ENCODE data around the gene GALNT2.
A peak's percentile ranks its signal among the peaks of the same experiment; 100 is the strongest.

GALNT2 gene

DNA sequence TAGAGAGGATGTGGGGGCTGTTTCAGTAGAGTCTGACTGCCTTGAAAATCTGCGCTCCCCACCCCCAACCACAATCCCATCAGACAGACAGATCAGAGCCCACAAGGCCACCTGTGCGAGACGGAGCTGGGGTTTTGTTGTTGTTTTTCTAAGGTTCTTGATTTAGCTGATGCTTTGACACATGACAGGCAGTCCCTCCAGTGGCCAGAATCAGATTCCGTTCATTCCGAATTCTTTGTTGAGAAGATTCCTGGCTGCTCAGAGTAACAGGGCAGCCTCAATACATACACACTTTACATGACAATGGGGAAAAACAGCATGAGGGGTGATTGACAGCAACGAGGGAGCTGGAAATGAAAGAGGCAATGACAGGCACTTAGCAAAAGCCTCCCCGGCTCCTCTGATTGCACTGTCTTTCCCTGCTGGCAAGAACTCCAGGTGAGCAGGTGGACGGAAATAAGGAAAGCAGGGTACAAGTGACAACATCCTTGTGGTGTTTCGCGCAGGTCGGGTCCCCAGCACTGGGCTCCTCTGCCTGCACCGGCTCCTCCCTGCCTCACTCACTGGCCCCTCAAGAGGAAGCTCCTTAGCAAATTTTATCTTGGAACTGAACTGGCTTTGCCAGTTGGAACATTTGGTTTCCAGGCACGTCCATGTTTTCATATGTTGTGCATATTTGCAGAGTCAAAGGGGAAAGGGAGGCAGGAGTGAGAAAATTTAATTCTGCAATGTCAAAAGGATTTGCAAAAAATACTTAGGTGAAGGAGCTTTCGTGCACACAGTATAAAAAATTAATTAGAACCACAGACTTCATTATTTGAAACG lies 210.4 kb downstream of the GALNT2 start:
- TF ChIP-seq Cebpa-rat (IDR thresholded peaks at IDR 0.05), result no peak
- H3K4me2 ChIP-seq, result peak overlapping the region; percentile 96
- peak overlapping the region; percentile 10; the same call in 1 of the 2 replicates for H3K27ac ChIP-seq
- H3K9ac ChIP-seq, result no peak overlapping the region; the same call in 1 of the 2 replicates
- H3K9me3 ChIP-seq, result no peaks in the 10 kb centered on the region
- H3K4me3 ChIP-seq, result peak overlapping the region; percentile 1
- H4K20me1 ChIP-seq, result peaks cover 55% of the 10 kb centered on the region
- no peaks in the 10 kb centered on the region for H3K27me3 ChIP-seq
- H3K36me3 ChIP-seq, result peaks cover 70% of the 10 kb centered on the region
- peaks cover 86% of the 10 kb centered on the region for H3K4me1 ChIP-seq

DNA sequence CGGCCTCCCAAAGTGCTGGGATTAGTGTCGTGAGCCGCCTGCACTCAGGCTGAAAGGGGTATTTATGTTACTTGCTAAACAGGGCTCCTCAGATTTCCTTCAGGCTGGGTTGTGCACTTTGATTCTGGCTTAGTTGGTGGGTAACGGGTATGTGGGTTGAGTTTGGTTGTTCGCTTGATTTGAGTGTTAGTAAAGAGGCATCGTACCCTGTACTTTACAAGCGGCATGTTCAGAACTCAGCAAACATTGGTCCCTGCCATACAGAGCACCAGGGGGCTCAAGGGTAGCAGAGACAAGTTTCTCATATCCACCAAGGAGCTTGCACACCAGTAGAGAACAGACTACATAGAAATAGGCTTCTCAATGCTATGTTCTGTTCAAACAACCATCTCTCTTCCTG lies 211.3 kb downstream of the GALNT2 start:
- TF ChIP-seq Cebpa-rat (IDR thresholded peaks at IDR 0.05), result no peak
- H3K4me2 ChIP-seq, result peak overlapping the region; percentile 96
- H3K27me3 ChIP-seq, result no peaks in the 10 kb centered on the region
- H4K20me1 ChIP-seq, result peaks cover 46% of the 10 kb centered on the region
- peak overlapping the region; percentile 59 for H3K4me3 ChIP-seq
- H3K27ac ChIP-seq, result peak overlapping the region; percentile 81
- H3K9ac ChIP-seq, result peak overlapping the region; percentile 72
- H3K9me3 ChIP-seq, result no peaks in the 10 kb centered on the region
- peaks cover 70% of the 10 kb centered on the region for H3K36me3 ChIP-seq
- H3K4me1 ChIP-seq, result peaks cover 86% of the 10 kb centered on the region

DNA sequence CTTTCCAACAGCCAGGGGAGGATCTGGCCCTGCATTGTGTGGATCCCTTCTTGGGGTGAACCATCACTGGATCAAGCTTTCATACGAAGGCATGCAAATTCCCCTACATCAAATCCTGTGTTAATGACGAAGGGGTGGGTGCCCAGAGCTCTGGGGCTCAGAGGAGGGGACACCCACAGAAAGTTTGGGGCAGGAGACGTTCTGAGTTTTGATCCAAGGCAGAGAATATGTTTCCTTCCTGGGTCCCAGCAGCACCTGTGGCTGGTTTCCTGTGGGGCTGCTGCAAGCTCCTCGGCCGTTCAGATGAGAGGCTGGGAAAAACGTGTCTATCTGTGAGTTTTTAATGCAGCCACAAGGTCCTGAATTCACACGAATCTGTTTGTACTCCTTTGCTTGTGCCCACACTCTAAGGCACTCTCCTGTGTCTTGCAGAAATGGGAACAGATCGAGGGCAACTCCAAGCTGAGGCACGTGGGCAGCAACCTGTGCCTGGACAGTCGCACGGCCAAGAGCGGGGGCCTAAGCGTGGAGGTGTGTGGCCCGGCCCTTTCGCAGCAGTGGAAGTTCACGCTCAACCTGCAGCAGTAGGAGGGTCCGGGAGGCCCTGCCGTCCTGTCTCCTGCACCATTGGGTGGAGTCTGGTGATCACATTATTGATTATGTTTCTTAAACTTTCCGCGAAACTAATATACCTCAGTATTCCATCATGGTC lies 212.0 kb downstream of the GALNT2 start:
- Histone ChIP-seq H3K9ac (peak overlapping the region; percentile 72), H3K4me3 (peak overlapping the region; percentile 59), H3K9me3 (no peaks in the 10 kb centered on the region), H3K4me1 (peaks cover 86% of the 10 kb centered on the region), H3K27ac (peak overlapping the region; percentile 81), H3K27me3 (no peaks in the 10 kb centered on the region), H3K4me2 (peak overlapping the region; percentile 96), H4K20me1 (peaks cover 39% of the 10 kb centered on the region), H3K36me3 (peaks cover 70% of the 10 kb centered on the region)
- TF ChIP-seq Cebpa-rat (IDR thresholded peaks at IDR 0.05), result no peak

DNA sequence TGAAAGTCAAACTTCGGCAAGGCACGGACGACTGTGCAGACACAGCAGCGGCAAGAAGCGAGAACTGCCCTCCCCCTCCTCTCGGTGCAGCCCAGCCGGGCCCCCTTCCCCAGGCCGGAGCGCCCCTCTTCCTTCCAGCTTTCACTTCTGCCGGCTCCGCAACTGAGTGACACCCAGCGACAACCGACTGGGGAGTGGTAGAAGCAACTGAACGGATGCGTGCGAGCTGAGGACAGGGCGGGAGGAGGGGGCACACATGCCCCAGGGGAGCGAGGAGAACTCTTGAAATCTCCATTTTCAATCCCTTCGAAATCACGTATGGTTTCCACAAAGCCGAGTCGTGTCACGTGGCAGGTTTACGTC lies 212.5 kb downstream of the GALNT2 start:
- peak overlapping the region; percentile 72 for H3K9ac ChIP-seq
- peaks cover 34% of the 10 kb centered on the region for H4K20me1 ChIP-seq
- no peak for TF ChIP-seq Cebpa-rat (IDR thresholded peaks at IDR 0.05)
- H3K27me3 ChIP-seq, result no peaks in the 10 kb centered on the region
- peak overlapping the region; percentile 81 for H3K27ac ChIP-seq
- no peaks in the 10 kb centered on the region for H3K9me3 ChIP-seq
- H3K4me3 ChIP-seq, result peak overlapping the region; percentile 59
- H3K4me1 ChIP-seq, result peaks cover 86% of the 10 kb centered on the region
- H3K4me2 ChIP-seq, result peak overlapping the region; percentile 96
- H3K36me3 ChIP-seq, result peaks cover 70% of the 10 kb centered on the region

DNA sequence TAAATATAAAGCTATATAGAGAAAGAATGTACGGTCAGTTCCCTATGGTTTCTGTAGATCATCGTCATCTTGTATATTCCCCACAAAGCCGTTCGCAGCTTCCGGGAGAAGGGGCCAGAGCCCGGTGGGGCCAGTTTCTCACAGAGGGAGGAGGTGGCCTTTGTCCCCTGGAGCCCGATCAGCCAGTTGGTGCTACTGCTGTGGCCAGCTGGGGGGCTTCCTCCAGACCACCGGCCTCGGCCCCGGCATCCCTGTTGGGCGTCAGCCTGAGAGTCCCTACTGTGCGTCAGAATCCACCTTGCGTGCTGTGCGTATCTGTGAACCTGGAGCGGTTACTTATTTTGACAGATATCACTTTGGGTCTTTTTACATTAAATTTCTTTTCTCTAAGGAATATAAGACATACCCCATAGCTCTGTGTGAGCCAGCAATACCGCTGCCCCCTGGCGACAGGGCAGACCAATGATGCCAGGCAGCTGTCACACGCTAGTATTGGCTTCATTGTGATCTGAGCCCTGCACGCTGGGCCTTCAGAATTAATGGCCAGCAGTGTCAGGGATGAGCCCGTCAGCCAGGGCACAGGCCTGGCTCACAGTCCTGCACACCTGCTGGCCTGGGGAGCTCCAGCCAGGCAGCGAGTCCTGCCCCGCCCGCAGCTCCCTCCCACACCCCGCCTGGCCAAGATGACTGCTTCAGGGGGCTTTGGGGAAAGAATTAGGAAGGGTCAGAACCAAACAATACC lies 213.2 kb downstream of the GALNT2 start:
- Histone ChIP-seq H3K36me3 (peaks cover 68% of the 10 kb centered on the region), H3K9ac (peak overlapping the region; percentile 72; the same call in 1 of the 2 replicates), H4K20me1 (peaks cover 34% of the 10 kb centered on the region), H3K4me3 (peak overlapping the region; percentile 59; the same call in 1 of the 2 replicates), H3K9me3 (no peaks in the 10 kb centered on the region), H3K4me2 (peak overlapping the region; percentile 96), H3K27me3 (no peaks in the 10 kb centered on the region), H3K4me1 (peaks cover 90% of the 10 kb centered on the region), H3K27ac (peak overlapping the region; percentile 81)
- TF ChIP-seq Cebpa-rat (IDR thresholded peaks at IDR 0.05), result no peak

DNA sequence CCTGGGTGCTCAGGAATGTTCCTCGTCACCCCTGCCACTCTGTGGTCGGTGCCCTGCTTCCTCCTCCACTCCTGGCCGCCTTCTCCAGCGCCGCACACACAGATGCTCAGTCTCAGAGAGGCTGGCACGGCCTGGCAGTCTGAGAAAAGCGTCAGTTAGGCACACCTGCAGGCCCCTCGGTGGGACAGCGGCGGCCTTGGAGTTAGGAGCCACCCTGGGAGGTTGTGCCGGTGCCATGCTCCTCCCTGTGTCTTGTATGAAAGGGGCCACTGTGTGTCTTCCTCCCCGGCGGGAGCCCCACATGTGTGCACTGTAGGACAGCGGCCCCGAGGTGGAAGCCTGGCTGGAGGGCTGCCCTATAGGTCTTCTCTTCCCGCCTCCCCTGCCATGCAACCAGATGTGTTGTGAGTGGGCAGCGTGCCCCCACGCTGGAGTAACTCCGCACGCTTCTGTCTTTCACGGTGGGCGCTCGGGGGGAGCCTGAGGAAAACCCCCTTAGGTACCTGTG lies 213.9 kb downstream of the GALNT2 start:
- Histone ChIP-seq H3K9me3 (no peaks in the 10 kb centered on the region), H4K20me1 (peaks cover 34% of the 10 kb centered on the region), H3K4me2 (peak overlapping the region; percentile 96), H3K4me3 (no peak overlapping the region), H3K36me3 (peaks cover 67% of the 10 kb centered on the region), H3K4me1 (peaks cover 90% of the 10 kb centered on the region), H3K27ac (peak overlapping the region; percentile 81), H3K27me3 (no peaks in the 10 kb centered on the region), H3K9ac (peak overlapping the region; percentile 72; the same call in 1 of the 2 replicates)
- no peak for TF ChIP-seq Cebpa-rat (IDR thresholded peaks at IDR 0.05)

DNA sequence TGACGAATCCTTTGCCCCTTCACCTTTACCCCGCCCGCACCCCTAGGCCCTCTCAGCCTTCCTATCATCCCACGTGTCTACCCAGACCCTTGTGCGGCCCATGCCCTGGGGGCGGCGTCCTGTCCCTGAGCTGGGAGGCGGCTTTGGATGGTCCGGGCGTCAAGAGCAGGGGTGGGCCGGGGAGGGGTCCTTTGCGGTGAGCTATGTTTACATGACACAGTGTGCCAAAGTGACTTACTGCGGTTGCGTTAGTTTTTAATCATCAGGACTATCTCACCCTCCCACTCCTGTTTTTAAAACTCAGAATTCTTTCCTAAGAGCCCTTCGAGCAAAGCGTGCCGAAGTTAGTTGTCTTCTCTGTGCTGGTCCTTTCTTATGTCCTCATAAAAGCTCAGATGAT lies 214.5 kb downstream of the GALNT2 start:
- Histone ChIP-seq H3K27me3 (no peaks in the 10 kb centered on the region), H3K27ac (peak overlapping the region; percentile 81; the same call in 1 of the 2 replicates), H3K4me2 (peak overlapping the region; percentile 96), H3K36me3 (peaks cover 61% of the 10 kb centered on the region), H4K20me1 (peaks cover 32% of the 10 kb centered on the region), H3K4me1 (peaks cover 90% of the 10 kb centered on the region), H3K9me3 (no peaks in the 10 kb centered on the region), H3K4me3 (no peak overlapping the region), H3K9ac (peak overlapping the region; percentile 72; the same call in 1 of the 2 replicates)
- no peak for TF ChIP-seq Cebpa-rat (IDR thresholded peaks at IDR 0.05)

DNA sequence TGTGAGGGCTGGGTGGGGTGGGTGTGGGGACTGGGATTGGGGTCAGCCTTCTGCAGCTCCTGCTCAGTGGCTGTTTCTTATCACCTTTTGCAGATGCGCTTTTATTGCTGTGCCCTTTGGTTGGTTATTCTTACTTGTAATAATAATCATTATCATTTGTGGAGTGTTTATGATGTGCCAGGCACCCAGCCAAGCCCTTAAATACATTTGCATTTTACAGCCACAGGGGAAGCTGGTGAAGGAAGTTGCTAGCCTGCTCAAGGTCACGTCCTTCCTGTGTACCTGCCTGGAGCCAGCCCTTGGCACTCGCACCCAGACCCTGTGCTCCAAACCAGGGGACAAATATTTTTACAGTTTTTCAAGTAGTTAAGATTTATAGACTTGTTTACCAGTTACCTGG lies 215.1 kb downstream of the GALNT2 start:
- H3K9ac ChIP-seq, result no peak overlapping the region
- H3K4me3 ChIP-seq, result no peak overlapping the region
- peaks cover 88% of the 10 kb centered on the region for H3K4me1 ChIP-seq
- no peaks in the 10 kb centered on the region for H3K9me3 ChIP-seq
- H3K36me3 ChIP-seq, result peaks cover 58% of the 10 kb centered on the region
- H3K27ac ChIP-seq, result peak overlapping the region; percentile 1; the same call in 1 of the 2 replicates
- H4K20me1 ChIP-seq, result peaks cover 30% of the 10 kb centered on the region
- H3K4me2 ChIP-seq, result peak overlapping the region; percentile 96
- no peak for TF ChIP-seq Cebpa-rat (IDR thresholded peaks at IDR 0.05)
- no peaks in the 10 kb centered on the region for H3K27me3 ChIP-seq

DNA sequence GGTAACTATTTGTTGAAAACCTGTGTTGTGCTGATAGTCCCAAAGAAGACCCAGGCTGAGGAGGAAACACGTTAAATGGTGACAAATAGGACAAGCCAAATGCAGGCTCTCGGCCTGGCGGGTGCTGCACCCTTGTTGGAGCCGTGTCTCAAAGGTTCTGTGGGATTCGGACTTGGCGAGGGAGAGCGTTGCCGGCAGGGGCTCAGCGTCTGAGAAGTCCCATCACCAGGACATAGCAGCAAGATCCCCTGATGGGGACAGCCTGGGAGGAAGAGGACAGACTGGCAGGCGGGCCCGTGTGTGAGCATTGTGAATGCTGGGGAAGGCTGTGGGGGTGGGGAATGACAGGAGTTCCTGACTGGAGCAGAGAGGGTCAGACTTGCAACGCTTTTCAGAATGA lies 216.6 kb downstream of the GALNT2 start:
- Histone ChIP-seq H3K4me2 (peak overlapping the region; percentile 17; the same call in 1 of the 2 replicates), H3K27ac (0 out of 2 replicates have a peak overlapping the region, but pooled peaks have one; percentile 40), H3K4me3 (no peak overlapping the region), H3K9me3 (no peaks in the 10 kb centered on the region), H3K27me3 (no peaks in the 10 kb centered on the region), H3K4me1 (peaks cover 88% of the 10 kb centered on the region), H4K20me1 (peaks cover 15% of the 10 kb centered on the region; the same call in 1 of the 2 replicates), H3K9ac (no peak overlapping the region), H3K36me3 (peaks cover 56% of the 10 kb centered on the region)
- TF ChIP-seq Cebpa-rat (IDR thresholded peaks at IDR 0.05), result no peak
